Fibroblast of skin of abdomen (primary cell): ENCODE measurements around the gene MLANA. TPM values are rescaled to one million over a fixed set of nuclear protein-coding genes. Genes with fewer than 3 reads are reported as not detected.
A peak's percentile ranks its signal among the peaks of the same experiment; 100 is the strongest.

Experiments used
- DNase-seq: peaks from one replicate; pipeline ENCODE4 v3.0.0-alpha.2; 2013
- polyA plus RNA-seq, 2 experiments: library from polyadenylated mRNA; unstranded; fragments of 120-200 nt; gene quantifications; one replicate each; pipeline ENCODE4 v1.2.1, GENCODE V29; 2013; ENCODE audit not compliant: insufficient read length in 2 of 2

MLANA gene
- polyA plus RNA-seq (2013, experiment 1 of 2; ENCODE audit: insufficient read length) = 0.55 TPM
- 0.29 TPM for polyA plus RNA-seq (2013, experiment 2 of 2; ENCODE audit: insufficient read length)

- no peak for DNase-seq
Observed at GRCh38 chr9:5890641-5891040, at the start of gene MLANA. TSS of gene MLANA (plus strand) at chr9:5890889. CDS start at chr9:5892475, 1,586 bp downstream.

DNA sequence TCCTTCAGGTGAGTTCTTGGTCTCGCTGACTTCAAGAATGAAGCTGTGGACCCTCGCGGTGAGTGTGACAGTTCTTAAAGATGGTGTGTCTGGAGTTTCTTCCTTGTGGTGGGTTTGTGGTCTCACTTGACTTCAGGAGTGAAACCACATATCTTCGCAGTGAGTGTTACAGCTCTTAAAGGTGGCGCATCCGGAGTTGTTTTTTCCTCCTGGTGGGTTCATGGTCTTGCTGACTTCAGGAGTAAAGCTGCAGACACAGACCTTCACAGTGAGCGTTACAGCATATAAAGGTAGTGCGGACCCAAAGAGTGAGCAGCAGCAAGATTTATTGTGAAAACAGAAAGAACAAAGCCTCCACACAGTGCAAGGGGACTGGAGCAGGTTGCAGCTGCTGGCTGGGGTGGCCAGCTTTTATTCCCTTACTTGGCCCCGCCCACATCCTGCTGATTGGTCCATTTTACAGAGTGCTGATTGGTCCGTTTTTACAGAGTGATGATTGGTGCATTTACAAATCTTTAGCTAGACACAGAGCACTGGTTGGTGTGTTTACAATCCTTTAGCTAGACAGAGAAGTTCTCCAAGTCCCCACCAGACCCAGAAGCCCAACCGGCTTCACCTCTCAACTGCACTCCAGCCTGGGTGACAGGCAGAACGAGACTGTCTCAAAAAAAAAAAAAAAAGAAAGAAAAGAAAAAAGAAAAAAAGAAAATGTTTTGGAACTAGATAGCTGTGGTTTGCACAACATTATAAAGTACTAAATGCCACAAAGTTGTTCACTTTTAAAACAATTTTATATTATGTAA is 48.7 kb upstream of the MLANA start:
- DNase-seq = no peak

- DNase-seq = no peak
Observed at GRCh38 chr9:5842929-5843793, 47.5 kb upstream of the MLANA start.

DNA sequence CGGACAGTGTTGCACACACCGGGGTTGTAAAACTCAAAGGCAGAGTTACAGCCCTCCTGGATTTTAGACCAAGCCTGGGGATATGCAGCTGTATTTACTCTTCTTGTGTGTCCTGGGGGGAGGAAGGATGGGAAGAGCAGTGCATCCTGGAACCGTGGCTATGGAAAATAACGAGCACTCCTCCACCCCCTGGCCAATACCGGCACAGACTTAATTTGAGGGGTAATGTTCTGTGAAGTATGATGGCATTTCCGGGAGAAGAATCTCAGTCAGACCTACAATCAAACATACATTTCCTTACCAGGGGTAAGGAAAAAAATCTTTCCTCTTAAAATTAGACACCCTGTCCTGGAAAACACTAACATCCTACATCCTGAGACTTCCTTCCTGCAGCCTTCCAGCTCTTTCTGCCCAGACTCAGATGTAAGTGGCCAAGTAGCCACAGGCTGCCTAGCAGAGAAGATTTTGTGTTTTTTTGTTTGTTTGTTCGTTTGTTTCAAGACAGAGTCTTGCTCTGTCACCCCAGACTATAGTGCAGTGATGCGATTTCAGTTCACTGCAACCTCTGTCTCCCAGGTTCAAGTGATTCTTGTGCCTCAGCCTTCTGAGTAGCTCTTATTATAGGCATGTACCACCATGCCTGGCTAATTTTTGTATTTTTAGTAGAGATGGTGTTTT is 46.8 kb upstream of the MLANA start:
- peak; percentile 30 for DNase-seq

- DNase-seq = no peak
Observed at GRCh38 chr9:5845157-5845531, 45.5 kb upstream of the MLANA start.

DNA sequence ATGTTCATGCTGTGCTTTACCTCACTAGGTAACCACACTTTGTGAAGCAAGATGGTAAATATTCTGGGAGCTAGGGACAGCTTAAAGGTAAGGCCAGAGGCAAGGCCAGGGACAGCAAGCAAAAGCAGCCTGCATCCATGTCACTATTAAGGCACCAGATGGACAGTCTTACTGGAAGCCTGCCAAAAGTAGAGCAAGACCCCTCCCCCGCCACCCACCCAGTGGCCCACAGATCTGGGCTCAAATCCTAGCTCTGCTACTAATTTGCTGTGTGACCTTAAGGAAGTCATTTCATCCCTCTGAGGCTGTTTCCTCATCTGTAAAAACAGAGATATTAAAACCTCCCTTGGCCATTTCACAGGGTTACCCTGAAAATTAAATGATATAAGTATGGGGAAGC is 44.6 kb upstream of the MLANA start:
- DNase-seq = no peak

GRCh38 chr9:5846501-5846921 is 44.2 kb upstream of the MLANA start:
- DNase-seq = no peak

- no peak for DNase-seq
Observed at GRCh38 chr9:5848372-5848882, 42.3 kb upstream of the MLANA start.

DNA sequence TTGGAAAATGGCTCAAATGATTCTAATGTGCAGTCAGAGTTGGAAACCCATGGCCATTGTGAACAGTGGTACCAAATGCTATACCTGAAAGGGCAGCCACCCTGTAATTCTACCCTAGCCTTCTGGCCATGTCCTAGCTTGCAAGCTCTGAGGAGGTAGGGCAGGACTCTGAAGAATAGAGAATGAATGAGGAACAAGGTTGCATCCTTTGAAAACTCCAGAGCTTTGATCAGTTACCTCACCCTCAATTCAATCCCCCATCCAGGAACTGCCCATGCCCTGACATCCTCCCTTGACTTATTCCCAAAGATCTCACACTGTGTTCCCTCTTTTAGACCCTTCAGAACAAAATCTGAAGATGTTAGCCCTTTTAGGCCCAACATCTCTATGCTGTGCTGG is 40.0 kb upstream of the MLANA start:
- DNase-seq = no peak

DNA sequence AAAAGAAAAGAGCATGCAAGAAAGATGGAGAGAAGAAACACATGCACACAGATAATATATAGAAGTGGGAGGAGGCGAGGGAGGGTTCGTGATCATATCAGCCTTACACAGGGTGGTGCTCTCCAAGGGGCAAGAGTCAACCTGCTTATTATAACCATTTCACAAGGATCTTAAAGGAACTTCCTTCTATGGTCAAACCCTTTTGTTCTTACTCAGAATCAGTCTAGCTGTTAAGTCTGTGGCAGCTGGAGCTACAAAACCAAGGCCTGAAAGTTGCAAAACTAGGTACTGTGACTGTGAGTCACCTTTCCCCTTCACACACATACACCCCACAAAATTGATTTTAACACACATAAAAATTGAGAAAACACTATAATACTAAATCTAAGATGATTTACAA is 39.2 kb upstream of the MLANA start:
- peak; percentile 4 for DNase-seq

DNA sequence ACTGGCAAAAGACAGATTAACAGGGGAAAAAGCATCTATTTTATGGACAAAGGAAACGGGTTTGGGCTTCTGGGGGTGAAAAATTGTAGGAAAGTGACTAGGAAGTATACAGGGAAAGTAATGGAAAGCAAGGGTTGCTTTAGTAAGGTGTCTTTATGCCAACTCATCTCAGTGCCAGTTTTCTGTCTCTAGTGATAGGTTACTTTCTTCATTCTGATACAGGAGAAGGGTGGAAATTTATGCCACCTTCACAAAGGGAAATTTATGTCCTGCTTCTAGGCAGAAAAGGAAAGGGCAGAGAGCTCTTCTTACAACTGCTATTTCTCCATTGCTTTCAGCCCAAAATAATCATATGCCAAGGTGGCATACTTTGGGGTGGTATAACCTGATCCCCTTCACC is 37.7 kb upstream of the MLANA start:
- no peak for DNase-seq

- no peak for DNase-seq
Observed at GRCh38 chr9:5853617-5854016, 37.1 kb upstream of the MLANA start.

GRCh38 chr9:5854063-5854790 is 36.5 kb upstream of the MLANA start:
- no peak for DNase-seq

- no peak for DNase-seq
Observed at GRCh38 chr9:5857928-5858327, 32.8 kb upstream of the MLANA start.

- DNase-seq = no peak
Observed at GRCh38 chr9:5858833-5859232, 31.9 kb upstream of the MLANA start.

DNA sequence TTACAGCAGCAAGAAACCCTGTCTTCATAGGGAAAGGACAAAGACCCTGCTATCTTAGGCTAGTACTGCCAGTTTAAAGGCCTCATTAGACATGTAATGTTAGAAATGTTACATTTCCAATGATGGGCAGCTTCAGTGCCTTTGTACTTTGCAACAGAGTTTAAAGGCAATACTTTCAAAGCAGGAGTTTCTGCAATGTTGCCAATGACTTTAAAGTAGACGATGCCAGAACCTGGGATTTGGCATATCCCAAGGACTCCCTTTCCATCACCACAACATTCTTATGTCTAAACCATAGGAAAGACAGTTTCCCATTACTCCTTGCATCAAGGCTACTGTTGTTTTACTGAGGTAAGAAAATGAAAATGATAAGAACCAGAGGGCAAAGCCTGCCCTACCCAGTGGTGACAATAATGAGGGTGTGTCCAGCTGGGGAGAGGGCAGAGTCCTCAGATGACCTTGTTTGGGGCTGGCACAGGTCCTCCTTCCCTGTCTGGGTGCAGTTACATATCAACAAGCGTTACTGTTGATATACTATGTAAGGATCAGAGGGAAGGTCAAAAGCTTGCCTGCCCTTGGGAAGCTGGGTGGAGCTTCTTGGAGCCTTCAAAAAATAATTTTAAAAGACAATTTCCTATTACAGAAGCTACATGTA is 27.5 kb upstream of the MLANA start:
- DNase-seq = no peak

DNA sequence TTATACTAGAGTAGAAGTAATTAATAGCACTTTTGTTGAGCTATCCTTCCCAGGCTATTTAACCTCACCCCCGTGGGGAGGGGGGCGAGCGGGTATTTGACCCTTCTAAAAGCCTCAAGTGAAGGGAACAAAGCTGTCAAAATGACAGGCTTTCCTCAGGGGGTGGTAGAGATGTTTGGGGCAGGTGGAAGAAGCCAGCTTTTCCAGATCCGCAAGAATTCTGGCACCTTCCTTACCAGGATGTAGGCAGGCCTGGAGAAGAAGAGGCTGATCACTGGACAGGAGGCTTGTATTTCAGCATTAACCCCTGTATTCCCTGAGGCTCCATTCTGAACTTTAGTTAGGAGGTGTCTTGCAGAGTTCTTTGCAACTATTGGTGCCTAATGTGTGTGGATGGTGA is 26.2 kb upstream of the MLANA start:
- DNase-seq = no peak

DNA sequence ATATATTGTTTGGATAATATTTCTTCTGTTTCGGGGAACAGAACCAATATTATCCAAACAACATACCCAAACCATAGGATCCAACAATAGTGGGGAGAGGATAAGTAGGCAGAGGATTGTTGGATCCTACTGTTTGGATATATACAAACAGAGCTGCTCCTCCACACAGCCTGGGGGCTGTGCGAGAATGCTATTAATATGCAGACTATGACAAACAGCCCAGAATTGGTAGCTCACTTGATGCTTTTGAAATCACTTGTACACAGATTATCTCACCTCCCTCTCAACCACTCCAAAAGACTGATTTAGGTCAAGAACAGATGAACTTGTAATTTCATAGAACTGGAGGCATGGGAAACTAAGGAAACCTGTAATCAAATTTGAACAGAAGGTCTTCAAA is 24.4 kb upstream of the MLANA start:
- DNase-seq = no peak

DNA sequence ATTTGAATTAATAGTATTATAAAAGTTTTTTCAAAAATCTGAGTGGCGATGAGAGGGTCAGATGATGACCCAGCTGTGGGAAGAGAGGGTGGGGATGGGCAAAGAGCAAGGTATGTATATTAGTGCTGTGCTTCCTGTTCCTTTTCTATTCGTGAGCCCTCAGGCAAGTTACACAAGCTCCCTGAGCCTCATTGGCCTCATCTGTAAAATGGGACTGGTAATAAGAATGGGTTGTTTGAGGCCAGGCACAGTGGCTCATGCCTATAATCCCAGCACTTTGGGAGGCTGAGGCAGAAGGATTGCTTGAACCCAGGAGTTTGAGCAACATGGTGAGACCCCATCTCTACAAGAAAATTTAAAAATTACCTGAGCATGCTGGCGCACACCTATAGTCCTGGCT is 24.0 kb upstream of the MLANA start:
- no peak for DNase-seq

GRCh38 chr9:5868235-5868634 is 22.5 kb upstream of the MLANA start:
- DNase-seq = no peak

DNA sequence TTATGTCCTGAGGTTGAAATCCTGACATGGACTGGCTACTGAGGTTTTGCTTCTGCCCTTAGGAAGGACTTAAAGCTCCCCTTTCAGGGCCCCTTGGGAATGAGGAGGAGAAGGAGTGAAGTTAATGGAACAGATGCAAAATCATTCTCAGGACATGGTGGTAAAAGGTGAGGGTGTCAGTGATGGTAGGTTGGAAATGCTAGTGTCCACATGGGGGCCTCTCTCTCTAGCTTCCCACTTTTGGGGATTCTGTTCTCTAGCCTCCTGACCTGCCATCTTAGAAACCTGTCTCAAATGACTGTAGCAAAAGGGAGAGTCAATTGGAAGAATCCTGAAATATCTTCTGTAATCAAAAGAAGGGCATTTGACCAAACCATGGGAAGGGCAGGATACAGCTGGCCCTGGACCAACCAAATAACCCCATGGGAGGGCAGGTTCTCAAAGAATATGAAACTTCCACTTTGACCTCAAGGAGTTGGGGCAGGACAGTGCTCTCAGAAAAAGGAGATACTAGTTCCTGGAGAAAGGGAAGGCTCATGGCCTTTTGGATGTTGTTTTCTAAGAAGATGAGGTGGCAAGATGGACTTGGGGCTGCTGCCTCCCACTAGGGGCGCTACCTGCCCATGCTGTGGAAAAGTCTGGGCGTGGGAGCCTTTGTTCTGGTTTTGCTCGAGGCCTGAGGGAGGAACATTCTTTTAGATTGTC is 21.2 kb upstream of the MLANA start:
- DNase-seq = no peak
